ENCODE data around the gene FARS2. TPM values are rescaled to one million over a fixed set of nuclear protein-coding genes. Genes with fewer than 3 reads are reported as not detected.

Gene FARS2
- total and polyA plus RNA-seq, 2 donors (not counting 3 experiments of a cell fraction or from before 2014, with no cell fraction given), result 20.2 to 20.5 TPM

GRCh38 chr6:5814901-5815300 is 553.6 kb downstream of the FARS2 start:
- no peak for FAIRE-seq
- no peak overlapping the region for H3K4me3 ChIP-seq (replicated peaks in 1 of 3; ENCODE audit: insufficient read depth in 1 of 3, low read depth in 1 of 3, low read length in 3 of 3)
- CTCF ChIA-PET, result no interaction called here

More at GRCh38 chr6:5814901-5815300, 553.6 kb downstream of the FARS2 start:
- no peaks in the 10 kb centered on the region for H3K79me2 ChIP-seq (ENCODE audit: control insufficient read depth, insufficient read depth, low read length)
- intact Hi-C loops (cut with micrococcal nuclease) (no loop called here), dilution Hi-C loops (cut with MboI; ENCODE audit: extremely low pct_ligation_motif_present, low sequenced_read_pairs) (no loop called here)
- no peak overlapping the region for H3K4me2 ChIP-seq (ENCODE audit: insufficient read depth, low read length)
- H3K9me1 ChIP-seq (replicated peaks; ENCODE audit: control insufficient read depth, extremely low read depth, insufficient read depth, low read length), result no peaks in the 10 kb centered on the region
- H3K27ac ChIP-seq (ENCODE audit: insufficient read depth, low read depth, low read length), result no peak overlapping the region
- H3K36me3 ChIP-seq (ENCODE audit: control insufficient read depth in 2 of 2, extremely low read depth in 1 of 2, insufficient read depth in 2 of 2, low read length in 2 of 2), result no peaks in the 10 kb centered on the region
- H3K9me3 ChIP-seq (replicated peaks; ENCODE audit: control insufficient read depth, insufficient read depth, low read length), result no peaks in the 10 kb centered on the region
- no peak for DNase-seq (ENCODE audit: low read depth, low spot score)
- BruUV-seq (replicated peaks), result no TSS peak
- POLR2A ChIA-PET, result no interaction called here
- no peak overlapping the region for H2AFZ ChIP-seq (ENCODE audit: low read depth, low read length)
- no peak overlapping the region for H3K9ac ChIP-seq (replicated peaks; ENCODE audit: extremely low read depth, insufficient read depth, low read length)
- TF ChIP-seq JUN (IDR thresholded peaks at IDR 0.05; ENCODE audit: borderline replicate concordance, insufficient read depth, insufficient read length, low read depth) (no peak), MYC (IDR thresholded peaks at IDR 0.05; ENCODE audit: low read depth, low read length) (no peak), FOS (IDR thresholded peaks at IDR 0.05; ENCODE audit: borderline replicate concordance, insufficient read depth, low read length) (no peak), EZH2 (IDR thresholded peaks at IDR 0.05; ENCODE audit: borderline replicate concordance, low read depth, low read length, severe bottlenecking) (no peak), POLR2AphosphoS5 (IDR thresholded peaks at IDR 0.05; ENCODE audit: insufficient read depth, low read depth, low read length) (no peak), MAX (IDR thresholded peaks at IDR 0.05; ENCODE audit: insufficient read depth, insufficient read length) (no peak), CTCF (IDR thresholded peaks at IDR 0.05; ENCODE audit: extremely low read depth in 1 of 2, insufficient read depth in 1 of 2, low read depth in 1 of 2, low read length in 2 of 2) (no peak), GATA2 (IDR thresholded peaks at IDR 0.05; ENCODE audit: insufficient read depth, insufficient read length, low read depth, low read length) (no peak), POLR2A (IDR thresholded peaks at IDR 0.05; ENCODE audit: low read depth, low read length) (no peak)
- H3K4me1 ChIP-seq (ENCODE audit: control insufficient read depth, extremely low read depth, insufficient read depth, low read length), result no peaks in the 10 kb centered on the region
- H3K27me3 ChIP-seq (ENCODE audit: control insufficient read depth in 2 of 2, insufficient read depth in 2 of 2, low read length in 2 of 2), result no peaks in the 10 kb centered on the region
- no peaks in the 10 kb centered on the region for H4K20me1 ChIP-seq (replicated peaks; ENCODE audit: control insufficient read depth, extremely low read depth, insufficient read depth, low read length)
